HG02763 (cell line): Measurements from ENCODE around the gene KLF9.

ENCODE experiments used
- ATAC-seq: cut with Tn5 transposase; IDR thresholded peaks from one replicate; pipeline ENCODE4 v1.9.1; 2021; ENCODE audit warnings: mild to moderate bottlenecking, moderate library complexity; ENCODE audit not compliant: unreplicated experiment

KLF9 gene

GRCh38 chr9:70413799-70414775 lies at the start of gene KLF9:
Gene KLF9 (minus strand): TSS chr9:70414657. CDS start chr9:70413363, 1,294 bp downstream.
- peak; percentile 65 for ATAC-seq

- ATAC-seq, result no peak
These were observed 49.4 kb upstream of the KLF9 start for GRCh38 chr9:70463877-70464276.

DNA sequence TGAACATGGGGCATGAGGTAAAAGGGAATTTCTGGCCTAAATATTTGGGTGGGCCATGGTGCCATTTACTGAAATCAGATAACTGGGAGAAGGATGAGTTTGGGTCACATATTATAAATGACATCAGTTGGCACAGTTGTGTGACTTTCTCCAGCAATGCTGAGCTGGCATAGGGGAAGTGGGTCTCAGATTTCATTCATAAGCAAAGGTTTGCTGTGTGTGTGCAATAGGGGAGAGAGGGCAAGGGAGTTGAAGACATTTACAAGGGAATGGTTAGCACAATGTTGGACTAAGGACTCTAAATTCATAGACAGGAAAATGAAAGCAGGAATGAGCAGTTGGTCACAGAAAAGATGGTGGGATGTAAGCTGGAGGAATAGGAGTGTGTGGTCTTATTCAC lies 47.8 kb upstream of the KLF9 start:
- ATAC-seq, result no peak

DNA sequence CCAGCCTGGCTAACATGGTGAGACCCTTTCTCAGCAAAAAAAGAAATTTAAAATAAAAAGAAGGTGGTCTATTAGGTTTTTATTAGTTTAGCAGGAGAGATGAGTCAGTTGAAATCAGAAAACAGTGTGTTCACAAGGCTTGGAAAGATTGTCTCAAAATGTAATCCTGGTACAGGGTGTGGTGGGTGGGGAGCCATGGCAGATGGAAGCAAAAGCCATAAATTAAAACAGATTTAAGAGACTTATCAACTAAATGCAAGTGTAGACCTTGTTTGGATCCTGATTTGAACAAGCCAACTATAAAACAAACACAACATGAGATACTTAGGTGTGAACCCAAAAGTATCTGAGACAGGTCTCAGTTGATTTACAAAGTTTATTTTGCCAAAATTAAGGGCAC lies 42.8 kb upstream of the KLF9 start:
- no peak for ATAC-seq

- ATAC-seq, result no peak
These were observed 41.7 kb upstream of the KLF9 start for GRCh38 chr9:70455993-70456704.

- ATAC-seq, result no peak
These were observed 37.9 kb upstream of the KLF9 start for GRCh38 chr9:70452365-70452764.

DNA sequence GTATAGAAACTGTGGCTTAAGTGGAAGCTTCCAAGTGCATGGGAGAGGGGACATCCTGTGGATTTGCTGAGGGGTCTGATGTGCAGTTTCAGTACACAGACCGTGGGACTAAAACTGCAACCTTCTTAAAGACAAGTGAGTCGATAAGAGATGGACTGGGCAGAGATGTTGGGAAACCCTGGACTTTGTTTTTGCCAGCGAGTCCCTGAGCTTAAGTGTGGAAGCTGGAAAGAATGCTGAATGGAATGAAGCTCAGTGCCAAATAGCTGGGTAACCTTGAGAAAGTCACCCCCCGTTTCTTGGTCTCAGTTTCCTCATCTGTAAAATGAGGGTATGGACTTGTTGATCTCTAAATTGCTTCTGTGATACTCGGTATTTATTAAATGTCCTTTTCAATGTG lies 37.3 kb upstream of the KLF9 start:
- ATAC-seq, result no peak

- ATAC-seq, result no peak
These were observed 36.3 kb upstream of the KLF9 start for GRCh38 chr9:70450738-70451137.

DNA sequence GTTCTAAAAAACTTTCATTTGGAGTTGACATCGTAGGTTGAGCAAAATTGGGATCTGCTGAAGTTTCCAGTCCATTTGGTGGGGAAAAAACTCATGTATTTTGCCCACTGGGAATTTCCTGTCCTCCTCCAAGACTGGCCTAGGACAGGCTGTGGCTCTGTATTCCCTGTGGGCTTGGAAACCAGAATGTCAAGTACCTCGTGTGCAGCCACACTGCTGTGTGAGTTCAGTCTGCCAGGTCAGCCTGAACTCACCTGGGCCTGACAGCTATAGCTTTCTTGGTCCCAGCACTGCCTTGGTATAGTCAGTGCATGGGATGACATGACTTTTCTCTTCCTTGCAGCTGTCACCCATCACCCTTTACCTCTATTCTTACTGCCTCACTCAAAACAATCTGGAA lies 35.0 kb upstream of the KLF9 start:
- ATAC-seq, result no peak

DNA sequence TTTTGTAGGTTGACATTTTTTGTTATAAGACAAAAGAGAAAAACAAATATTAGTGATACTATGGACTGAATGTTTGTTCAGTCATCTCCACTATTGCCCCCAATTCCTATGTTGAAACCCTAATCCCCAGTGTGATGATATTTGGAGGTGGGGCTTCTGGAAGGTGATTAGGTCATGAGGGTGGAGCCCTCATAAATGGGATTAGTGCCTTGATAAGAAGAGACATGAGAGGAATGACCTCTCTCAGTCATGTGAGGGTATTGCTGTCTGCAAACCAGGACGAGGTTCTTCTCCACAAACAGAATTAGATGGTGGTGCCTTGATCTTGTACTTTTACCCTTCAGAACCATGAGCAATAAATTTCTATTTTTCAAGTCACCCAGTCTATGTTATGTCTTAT lies 34.5 kb upstream of the KLF9 start:
- ATAC-seq, result no peak

- ATAC-seq, result no peak
These were observed 30.4 kb upstream of the KLF9 start for GRCh38 chr9:70444904-70445303.

DNA sequence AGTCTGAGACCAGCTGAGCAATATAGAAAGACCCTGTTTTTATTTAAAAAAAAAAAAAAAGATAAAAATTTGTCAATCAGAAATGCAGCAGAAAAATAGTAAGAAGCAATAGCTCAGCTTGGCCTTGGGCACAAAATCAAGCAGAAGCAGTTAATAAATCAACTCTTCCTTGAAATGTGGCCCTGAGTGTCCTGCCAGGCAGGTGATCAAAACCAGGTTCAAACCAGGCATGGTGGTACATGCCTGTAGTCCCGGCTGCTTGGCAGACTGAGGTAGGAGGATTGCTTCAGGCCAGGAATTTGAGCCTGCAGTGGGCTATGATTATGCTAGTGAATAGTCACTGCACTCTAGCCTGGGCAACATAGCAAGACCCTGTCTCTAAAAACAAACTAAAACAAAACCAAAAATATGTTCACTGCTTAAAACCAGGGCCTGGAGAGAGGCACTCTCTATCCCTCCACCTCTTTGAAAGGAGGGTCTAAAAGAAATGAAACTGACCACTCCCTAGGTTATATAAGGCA lies 27.9 kb upstream of the KLF9 start:
- ATAC-seq, result no peak

- ATAC-seq, result no peak
These were observed 27.2 kb upstream of the KLF9 start for GRCh38 chr9:70441622-70442021.

DNA sequence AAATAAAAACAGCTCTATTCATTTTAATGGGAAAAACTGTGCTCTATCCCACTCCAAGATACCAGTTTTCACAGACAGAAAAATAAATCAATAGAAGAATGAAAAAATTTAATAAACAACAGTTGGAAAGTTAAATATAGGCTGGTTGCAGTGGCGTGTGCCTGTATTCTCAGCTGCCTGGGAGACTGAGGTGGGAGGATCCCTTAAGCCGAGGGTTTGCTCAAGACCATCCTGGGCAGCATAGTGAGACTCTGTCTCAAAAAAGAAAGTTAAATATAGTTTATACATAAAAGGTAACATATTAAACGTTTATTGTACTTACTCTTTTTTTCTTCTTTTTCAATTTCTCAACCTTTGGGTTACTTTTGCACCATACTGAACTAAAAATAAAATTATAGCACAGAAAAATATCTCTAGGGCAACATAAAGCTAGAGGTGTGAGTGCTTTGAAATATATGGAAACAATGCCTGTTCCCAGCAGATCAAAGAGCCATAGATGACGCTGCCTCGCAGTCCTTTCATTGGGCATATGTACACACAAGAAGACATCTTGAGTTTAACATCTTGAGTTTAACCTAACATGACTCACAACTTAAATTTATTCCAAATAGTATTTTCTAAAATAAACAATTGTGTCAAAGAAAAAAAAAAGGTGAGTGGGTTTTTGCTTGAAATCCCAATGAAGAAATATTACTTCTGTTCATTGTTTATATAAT lies 25.7 kb upstream of the KLF9 start:
- ATAC-seq, result no peak

DNA sequence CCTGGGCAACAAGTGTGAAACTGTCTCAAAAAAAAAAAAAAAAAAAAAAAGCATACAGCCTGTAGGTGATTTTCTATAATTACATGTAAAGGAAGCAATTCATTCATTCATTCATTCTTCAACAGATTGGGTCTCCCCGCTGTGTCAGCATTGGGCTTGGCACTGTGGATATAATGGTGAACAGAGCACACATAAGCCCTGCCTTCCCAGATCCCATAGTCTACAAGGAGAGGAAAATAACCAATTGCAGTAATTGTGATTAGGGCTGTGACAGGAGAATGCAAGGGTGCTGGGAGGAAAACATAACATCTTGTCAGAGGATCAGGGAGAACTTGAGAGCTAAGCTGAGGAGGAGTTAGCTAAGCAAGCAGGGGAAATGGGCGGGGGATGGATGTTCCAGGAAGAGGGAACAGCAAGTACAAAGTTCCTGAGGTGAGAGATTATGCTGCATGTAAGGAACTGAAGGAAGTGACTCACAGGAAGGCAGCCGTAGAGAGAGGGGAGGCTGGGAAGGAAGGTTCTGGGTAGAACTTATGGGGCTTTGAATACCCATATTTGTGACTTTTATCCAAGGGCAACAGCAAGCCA lies 24.0 kb upstream of the KLF9 start:
- no peak for ATAC-seq

- no peak for ATAC-seq
These were observed 21.5 kb upstream of the KLF9 start for GRCh38 chr9:70435948-70436347.

DNA sequence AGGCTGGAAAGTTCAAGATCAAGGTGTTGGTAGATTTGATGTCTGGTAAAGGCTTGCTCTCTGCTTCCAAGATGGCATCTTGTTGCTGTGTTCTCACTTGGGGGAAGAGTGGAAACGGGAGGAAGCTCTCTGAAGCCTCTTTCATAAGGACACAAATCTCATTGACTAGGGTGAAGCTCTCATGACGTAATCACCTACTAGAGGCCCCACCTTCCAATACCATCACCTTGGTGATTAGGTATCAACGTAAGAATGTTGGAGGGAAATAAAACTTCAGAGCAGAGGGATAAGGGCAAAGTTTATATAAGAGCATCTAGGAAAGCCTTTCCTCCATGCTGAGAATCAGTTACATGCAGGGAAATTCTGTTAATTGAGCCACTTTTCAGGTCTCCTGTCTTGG lies 15.4 kb upstream of the KLF9 start:
- ATAC-seq, result no peak

- no peak for ATAC-seq
These were observed 14.3 kb upstream of the KLF9 start for GRCh38 chr9:70428781-70429180.

DNA sequence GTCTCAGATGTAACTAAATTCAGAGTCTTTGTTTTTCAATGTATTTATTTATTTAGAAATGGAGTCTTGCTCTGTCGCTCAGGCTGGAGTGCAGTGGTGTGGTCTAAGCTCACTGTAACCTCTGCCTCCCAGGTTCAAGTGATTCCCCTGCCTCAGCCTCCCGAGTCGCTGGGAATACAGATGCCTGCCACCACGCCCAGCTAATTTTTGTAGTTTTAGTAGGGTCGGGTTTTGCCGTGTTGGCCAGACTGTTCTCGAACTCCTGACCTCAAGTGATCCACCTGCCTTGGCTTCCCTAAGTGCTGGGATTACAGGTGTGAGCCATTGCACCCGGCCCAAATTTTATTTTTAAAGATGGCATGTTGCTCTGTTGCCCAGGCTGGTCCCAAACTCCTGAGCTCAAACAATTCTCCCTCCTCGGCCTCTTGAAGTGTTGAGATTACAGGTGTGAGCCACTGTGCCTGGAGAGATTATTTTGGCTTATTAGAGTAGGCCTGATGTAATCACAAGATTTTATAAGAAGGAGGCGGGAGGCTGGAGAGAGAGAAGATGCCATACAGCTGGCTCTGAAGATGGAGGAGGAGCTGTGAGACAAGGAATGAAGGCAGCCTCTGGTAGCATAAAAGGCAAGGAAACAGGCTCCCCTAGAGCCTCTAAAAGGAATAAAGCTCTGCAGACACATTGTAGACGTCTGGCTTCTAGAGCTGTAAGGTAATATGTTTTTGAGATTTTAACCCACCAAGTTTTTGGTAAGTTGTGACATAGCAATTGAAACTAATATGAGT lies 12.9 kb upstream of the KLF9 start:
- no peak for ATAC-seq

DNA sequence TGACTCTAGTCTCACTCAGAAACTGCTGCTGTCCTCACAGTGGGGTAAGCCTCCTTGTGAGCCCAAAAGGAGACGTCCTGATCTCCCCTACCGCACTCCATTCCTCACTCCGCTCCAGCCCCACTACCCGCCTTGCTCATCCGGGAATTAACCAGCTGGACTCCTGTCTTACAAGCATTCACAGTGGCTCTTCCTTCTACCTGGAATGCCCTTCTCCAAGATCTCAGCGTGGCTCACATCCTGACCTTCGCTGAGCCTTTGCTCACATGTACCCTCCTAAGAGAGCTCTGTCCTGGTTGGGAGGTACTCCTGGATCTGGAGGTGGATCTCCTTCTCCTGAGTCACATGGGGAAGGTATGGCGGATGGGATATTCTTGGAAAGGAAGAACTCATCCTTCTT lies 10.7 kb upstream of the KLF9 start:
- ATAC-seq, result no peak
